Hepatocyte (in vitro differentiated cells): ENCODE measurements around the gene DHX9.

ENCODE experiments used
- EZH2 ChIP-seq: fragments of 200-600 bp; sonication (generic); IDR thresholded peaks from 2 replicates; pipeline ENCODE4 v1.6.1; 2016; ENCODE audit warnings: antibody characterized with exemption, mild to moderate bottlenecking, borderline replicate concordance
- EZH2phosphoT487 ChIP-seq: fragments of 200-600 bp; sonication (generic); IDR thresholded peaks from one replicate; pipeline ENCODE4 v1.6.1; 2018; ENCODE audit warnings: antibody characterized with exemption, mild to moderate bottlenecking, low read depth, moderate library complexity; ENCODE audit not compliant: unreplicated experiment, severe bottlenecking
- TF ChIP-seq, protein P1 (sequence below): fragments of 200-600 bp; sonication (generic); IDR thresholded peaks from 2 replicates; pipeline ENCODE4 v1.5.1; 2016; ENCODE audit warnings: antibody characterized with exemption, mild to moderate bottlenecking; ENCODE audit not compliant: poor library complexity

DNA sequence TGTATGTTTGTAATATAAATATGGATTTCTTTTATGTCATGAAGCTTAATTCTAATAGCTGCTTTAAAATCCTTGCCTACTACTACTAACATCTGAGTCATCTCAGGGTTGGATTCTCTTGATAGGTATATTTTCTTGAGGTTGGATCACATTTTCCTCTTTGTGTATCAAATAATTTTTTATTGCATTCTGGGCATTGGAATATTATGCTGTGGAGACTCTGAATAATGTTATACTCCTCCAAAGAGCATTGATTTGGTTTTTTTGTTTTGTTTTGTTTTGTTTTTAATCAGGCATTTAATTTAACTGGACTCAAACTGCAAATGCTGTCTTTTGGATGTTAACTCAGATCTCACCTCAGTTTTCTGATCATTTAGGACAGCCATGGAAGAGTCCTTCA is 8.0 kb downstream of the DHX9 start:
- TF ChIP-seq, protein P1, sequence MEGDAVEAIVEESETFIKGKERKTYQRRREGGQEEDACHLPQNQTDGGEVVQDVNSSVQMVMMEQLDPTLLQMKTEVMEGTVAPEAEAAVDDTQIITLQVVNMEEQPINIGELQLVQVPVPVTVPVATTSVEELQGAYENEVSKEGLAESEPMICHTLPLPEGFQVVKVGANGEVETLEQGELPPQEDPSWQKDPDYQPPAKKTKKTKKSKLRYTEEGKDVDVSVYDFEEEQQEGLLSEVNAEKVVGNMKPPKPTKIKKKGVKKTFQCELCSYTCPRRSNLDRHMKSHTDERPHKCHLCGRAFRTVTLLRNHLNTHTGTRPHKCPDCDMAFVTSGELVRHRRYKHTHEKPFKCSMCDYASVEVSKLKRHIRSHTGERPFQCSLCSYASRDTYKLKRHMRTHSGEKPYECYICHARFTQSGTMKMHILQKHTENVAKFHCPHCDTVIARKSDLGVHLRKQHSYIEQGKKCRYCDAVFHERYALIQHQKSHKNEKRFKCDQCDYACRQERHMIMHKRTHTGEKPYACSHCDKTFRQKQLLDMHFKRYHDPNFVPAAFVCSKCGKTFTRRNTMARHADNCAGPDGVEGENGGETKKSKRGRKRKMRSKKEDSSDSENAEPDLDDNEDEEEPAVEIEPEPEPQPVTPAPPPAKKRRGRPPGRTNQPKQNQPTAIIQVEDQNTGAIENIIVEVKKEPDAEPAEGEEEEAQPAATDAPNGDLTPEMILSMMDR = no peak
- TF ChIP-seq EZH2 (no peak), EZH2phosphoT487 (no peak)
